ENCODE results near the gene RPL10. TPM values are rescaled to one million over a fixed set of nuclear protein-coding genes. Genes with fewer than 3 reads are reported as not detected.

RPL10 gene
- total and polyA plus RNA-seq, 2 of the 8 experiments (the other 6 are each of a cell fraction or from before 2014, with no cell fraction given) = 2,633 to 4,293 TPM

DNA sequence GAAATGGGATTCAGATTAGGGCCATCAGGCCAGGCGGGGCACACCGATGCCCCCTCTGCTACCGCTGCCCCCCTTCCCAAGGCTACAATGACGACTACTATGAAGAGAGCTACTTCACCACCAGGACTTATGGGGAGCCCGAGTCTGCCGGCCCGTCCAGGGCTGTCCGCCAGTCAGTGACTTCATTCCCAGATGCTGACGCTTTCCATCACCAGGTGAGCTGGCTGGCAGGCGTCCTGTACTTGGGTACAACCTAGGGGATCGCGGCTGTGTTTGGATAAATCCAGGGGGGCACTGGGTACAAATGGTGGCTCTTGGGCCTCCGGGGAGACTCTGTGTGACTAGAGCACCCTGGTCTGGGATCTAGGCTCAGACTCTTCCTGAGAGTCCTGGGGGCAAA lies 18.0 kb upstream of the RPL10 start (continued):
- no peak for TF ChIP-seq NANOG (IDR thresholded peaks at IDR 0.05; ENCODE audit: insufficient read depth, low read depth, low read length, poor library complexity, severe bottlenecking)
- TF ChIP-seq SP1 (IDR thresholded peaks at IDR 0.05; ENCODE audit: low read depth, low read length) = no peak
- TF ChIP-seq CTBP2 (IDR thresholded peaks at IDR 0.05; ENCODE audit: borderline replicate concordance, insufficient read depth, insufficient read length, low read length) = no peak
- TF ChIP-seq HDAC6 (IDR thresholded peaks at IDR 0.05; ENCODE audit: low read depth, low read length) = no peak
- TF ChIP-seq, protein P1, sequence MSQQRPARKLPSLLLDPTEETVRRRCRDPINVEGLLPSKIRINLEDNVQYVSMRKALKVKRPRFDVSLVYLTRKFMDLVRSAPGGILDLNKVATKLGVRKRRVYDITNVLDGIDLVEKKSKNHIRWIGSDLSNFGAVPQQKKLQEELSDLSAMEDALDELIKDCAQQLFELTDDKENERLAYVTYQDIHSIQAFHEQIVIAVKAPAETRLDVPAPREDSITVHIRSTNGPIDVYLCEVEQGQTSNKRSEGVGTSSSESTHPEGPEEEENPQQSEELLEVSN (IDR thresholded peaks at IDR 0.05) = no peak
